HepG2 (cell line): ENCODE data around the gene SRSF7. TPM values are rescaled to one million over a fixed set of nuclear protein-coding genes. Genes with fewer than 3 reads are reported as not detected.

Source experiments
- GTF3A ChIP-seq: sonication (generic); formaldehyde crosslinking; conservative IDR thresholded peaks from 2 replicates; pipeline ENCODE4 v1.4.0; 2020; ENCODE audit warnings: mild to moderate bottlenecking, missing genetic modification reagents
- ISX ChIP-seq: sonication (generic); formaldehyde crosslinking; conservative IDR thresholded peaks from 2 replicates; pipeline ENCODE4 v1.5.0; 2020; ENCODE audit warnings: missing genetic modification reagents
- MXD1 ChIP-seq: sonication (generic); formaldehyde crosslinking; IDR thresholded peaks from 2 replicates; pipeline ENCODE4 v1.4.0; 2020; ENCODE audit warnings: mild to moderate bottlenecking, missing genetic modification reagents
- NR2F2 ChIP-seq: IDR thresholded peaks from 2 replicates; pipeline ENCODE4 v1.6.1; 2012; ENCODE audit warnings: low read depth, inconsistent platforms, borderline replicate concordance
- REL ChIP-seq: sonication (generic); formaldehyde crosslinking; conservative IDR thresholded peaks from 2 replicates; pipeline ENCODE4 v1.8.0; 2022; ENCODE audit warnings: mild to moderate bottlenecking, missing genetic modification reagents, moderate library complexity
- REST ChIP-seq, 2 experiments: IDR thresholded peaks; 2 replicates each; pipeline ENCODE4 v1.6.1; 2011 to 2012; ENCODE audit warnings: low read length in 2 of 2, borderline replicate concordance in 1 of 2, low read depth in 1 of 2, mild to moderate bottlenecking in 1 of 2, moderate library complexity in 1 of 2
- SALL1 ChIP-seq: sonication (generic); formaldehyde crosslinking; IDR thresholded peaks from 2 replicates; pipeline ENCODE4 v1.8.0; 2022; ENCODE audit warnings: mild to moderate bottlenecking, missing genetic modification reagents
- TSC22D2 ChIP-seq: sonication (generic); formaldehyde crosslinking; IDR thresholded peaks from 2 replicates; pipeline ENCODE4 v1.5.1; 2020; ENCODE audit warnings: missing genetic modification reagents, mild to moderate bottlenecking, borderline replicate concordance
- ZMYM2 ChIP-seq: sonication (generic); formaldehyde crosslinking; IDR thresholded peaks from 2 replicates; pipeline ENCODE4 v1.8.0; 2022; ENCODE audit warnings: mild to moderate bottlenecking, missing genetic modification reagents
- ZNF253 ChIP-seq: sonication (generic); formaldehyde crosslinking; IDR thresholded peaks from 2 replicates; pipeline ENCODE4 v1.8.0; 2022; ENCODE audit warnings: mild to moderate bottlenecking, missing genetic modification reagents, borderline replicate concordance
- ZNF335 ChIP-seq: sonication (generic); formaldehyde crosslinking; IDR thresholded peaks from 2 replicates; pipeline ENCODE4 v1.4.0; 2020; ENCODE audit warnings: missing genetic modification reagents
- ZNF557 ChIP-seq: sonication (generic); formaldehyde crosslinking; IDR thresholded peaks from 2 replicates; pipeline ENCODE4 v1.4.0; 2020; ENCODE audit warnings: missing genetic modification reagents
- ZNF558 ChIP-seq: sonication (generic); formaldehyde crosslinking; IDR thresholded peaks from 2 replicates; pipeline ENCODE4 v1.9.0; 2022; ENCODE audit warnings: mild to moderate bottlenecking, missing genetic modification reagents, borderline replicate concordance
- polyA plus RNA-seq, 8 experiments: library from polyadenylated mRNA; depleted of rRNA in 3 of 8; stranded (reverse) in 7 of 8; unstranded in 1 of 8; fragments of >200 nt; fragmentation: Illumina TruSeq in 4 of 8; extraction: Trizol in 4 of 8; gene quantifications; 2 replicates each; pipeline versions ENCODE4 v1.2.1 to v1.2.3, GENCODE V29; 2011 to 2016; ENCODE audit warnings: low read depth in 4 of 8, missing spikeins in 1 of 8, mixed read lengths in 1 of 8; ENCODE audit not compliant: insufficient read depth in 1 of 8
- total RNA-seq, 5 experiments: library from RNA; depleted of rRNA; stranded (reverse); fragments of >200 nt; fragmentation: Illumina TruSeq; extraction: Trizol; gene quantifications; 2 replicates each; pipeline ENCODE4 v1.2.3, GENCODE V29; 2016; ENCODE audit warnings: low read depth in 1 of 5
- TF ChIP-seq, protein P1 (sequence below): sonication (generic); formaldehyde crosslinking; IDR thresholded peaks from 2 replicates; pipeline ENCODE4 v1.5.1; 2020; ENCODE audit warnings: missing genetic modification reagents, mild to moderate bottlenecking, borderline replicate concordance
- TF ChIP-seq, protein P2 (sequence below): sonication (generic); formaldehyde crosslinking; IDR thresholded peaks from one replicate; pipeline ENCODE4 v1.5.1; 2020; ENCODE audit warnings: mild to moderate bottlenecking, missing genetic modification reagents; ENCODE audit errors: not compliant biosample characterization

Gene SRSF7
- total and polyA plus RNA-seq, 2 of the 13 experiments (the other 11 are each of a cell fraction or from before 2014, with no cell fraction given) = 172 to 275 TPM

- TF ChIP-seq REL (CRISPR knock-in tag) (peak; percentile 41; the same call in 1 of the 2 replicates), ZMYM2 (CRISPR knock-in tag) (no peak), TSC22D2 (CRISPR knock-in tag) (peak; percentile 93), ZNF558 (CRISPR knock-in tag) (peak; percentile 80), SALL1 (CRISPR knock-in tag) (peak; percentile 94), MXD1 (CRISPR knock-in tag) (peak; percentile 89), REST (IDR thresholded peaks at IDR 0.05; ENCODE audit: borderline replicate concordance in 1 of 2, low read depth in 1 of 2, low read length in 2 of 2) (peak in 1 of 2 experiments; percentile 82; a peak in 1 of 4 replicates), ISX (peak; percentile 85; the same call in 1 of the 2 replicates), GTF3A (CRISPR knock-in tag) (no peak), ZNF335 (peak; percentile 62; the same call in 1 of the 2 replicates), ZNF557 (CRISPR knock-in tag) (peak; percentile 78; the same call in 1 of the 2 replicates), NR2F2 (no peak), ZNF253 (peak; percentile 85)
- TF ChIP-seq, protein P1, sequence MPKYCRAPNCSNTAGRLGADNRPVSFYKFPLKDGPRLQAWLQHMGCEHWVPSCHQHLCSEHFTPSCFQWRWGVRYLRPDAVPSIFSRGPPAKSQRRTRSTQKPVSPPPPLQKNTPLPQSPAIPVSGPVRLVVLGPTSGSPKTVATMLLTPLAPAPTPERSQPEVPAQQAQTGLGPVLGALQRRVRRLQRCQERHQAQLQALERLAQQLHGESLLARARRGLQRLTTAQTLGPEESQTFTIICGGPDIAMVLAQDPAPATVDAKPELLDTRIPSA (CRISPR knock-in tag) = peak; percentile 93
- TF ChIP-seq, protein P2, sequence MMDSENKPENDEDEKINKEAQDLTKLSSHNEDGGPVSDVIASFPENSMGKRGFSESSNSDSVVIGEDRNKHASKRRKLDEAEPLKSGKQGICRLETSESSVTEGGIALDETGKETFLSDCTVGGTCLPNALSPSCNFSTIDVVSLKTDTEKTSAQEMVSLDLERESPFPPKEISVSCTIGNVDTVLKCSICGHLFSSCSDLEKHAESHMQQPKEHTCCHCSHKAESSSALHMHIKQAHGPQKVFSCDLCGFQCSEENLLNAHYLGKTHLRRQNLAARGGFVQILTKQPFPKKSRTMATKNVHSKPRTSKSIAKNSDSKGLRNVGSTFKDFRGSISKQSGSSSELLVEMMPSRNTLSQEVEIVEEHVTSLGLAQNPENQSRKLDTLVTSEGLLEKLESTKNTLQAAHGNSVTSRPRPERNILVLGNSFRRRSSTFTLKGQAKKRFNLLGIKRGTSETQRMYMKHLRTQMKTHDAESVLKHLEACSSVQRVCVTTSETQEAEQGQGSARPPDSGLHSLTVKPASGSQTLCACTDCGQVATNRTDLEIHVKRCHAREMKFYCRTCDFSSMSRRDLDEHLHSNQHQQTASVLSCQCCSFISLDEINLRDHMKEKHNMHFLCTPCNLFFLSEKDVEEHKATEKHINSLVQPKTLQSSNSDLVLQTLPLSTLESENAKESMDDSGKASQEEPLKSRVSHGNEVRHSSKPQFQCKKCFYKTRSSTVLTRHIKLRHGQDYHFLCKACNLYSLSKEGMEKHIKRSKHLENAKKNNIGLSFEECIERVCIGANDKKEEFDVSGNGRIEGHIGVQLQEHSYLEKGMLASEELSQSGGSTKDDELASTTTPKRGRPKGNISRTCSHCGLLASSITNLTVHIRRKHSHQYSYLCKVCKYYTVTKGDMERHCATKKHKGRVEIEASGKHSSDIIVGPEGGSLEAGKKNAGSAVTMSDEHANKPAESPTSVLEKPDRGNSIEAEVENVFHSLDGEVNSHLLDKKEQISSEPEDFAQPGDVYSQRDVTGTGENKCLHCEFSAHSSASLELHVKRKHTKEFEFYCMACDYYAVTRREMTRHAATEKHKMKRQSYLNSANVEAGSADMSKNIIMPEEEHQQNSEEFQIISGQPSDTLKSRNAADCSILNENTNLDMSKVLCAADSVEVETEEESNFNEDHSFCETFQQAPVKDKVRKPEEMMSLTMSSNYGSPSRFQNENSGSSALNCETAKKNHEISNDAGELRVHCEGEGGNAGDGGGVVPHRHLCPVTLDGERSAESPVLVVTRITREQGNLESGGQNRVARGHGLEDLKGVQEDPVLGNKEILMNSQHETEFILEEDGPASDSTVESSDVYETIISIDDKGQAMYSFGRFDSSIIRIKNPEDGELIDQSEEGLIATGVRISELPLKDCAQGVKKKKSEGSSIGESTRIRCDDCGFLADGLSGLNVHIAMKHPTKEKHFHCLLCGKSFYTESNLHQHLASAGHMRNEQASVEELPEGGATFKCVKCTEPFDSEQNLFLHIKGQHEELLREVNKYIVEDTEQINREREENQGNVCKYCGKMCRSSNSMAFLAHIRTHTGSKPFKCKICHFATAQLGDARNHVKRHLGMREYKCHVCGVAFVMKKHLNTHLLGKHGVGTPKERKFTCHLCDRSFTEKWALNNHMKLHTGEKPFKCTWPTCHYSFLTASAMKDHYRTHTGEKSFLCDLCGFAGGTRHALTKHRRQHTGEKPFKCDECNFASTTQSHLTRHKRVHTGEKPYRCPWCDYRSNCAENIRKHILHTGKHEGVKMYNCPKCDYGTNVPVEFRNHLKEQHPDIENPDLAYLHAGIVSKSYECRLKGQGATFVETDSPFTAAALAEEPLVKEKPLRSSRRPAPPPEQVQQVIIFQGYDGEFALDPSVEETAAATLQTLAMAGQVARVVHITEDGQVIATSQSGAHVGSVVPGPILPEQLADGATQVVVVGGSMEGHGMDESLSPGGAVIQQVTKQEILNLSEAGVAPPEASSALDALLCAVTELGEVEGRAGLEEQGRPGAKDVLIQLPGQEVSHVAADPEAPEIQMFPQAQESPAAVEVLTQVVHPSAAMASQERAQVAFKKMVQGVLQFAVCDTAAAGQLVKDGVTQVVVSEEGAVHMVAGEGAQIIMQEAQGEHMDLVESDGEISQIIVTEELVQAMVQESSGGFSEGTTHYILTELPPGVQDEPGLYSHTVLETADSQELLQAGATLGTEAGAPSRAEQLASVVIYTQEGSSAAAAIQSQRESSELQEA (CRISPR knock-in tag) = peak; percentile 86
These were observed at the start of gene SRSF7 (continued) for GRCh38 chr2:38750891-38751595.
